Kidney glomerular epithelial cell (primary cell): ENCODE results near the gene WARS2.

Experiments
- DNase-seq: peaks from one replicate; lab custom pipeline; 2025; lab: John Stamatoyannopoulos, UW

The WARS2 gene

DNA sequence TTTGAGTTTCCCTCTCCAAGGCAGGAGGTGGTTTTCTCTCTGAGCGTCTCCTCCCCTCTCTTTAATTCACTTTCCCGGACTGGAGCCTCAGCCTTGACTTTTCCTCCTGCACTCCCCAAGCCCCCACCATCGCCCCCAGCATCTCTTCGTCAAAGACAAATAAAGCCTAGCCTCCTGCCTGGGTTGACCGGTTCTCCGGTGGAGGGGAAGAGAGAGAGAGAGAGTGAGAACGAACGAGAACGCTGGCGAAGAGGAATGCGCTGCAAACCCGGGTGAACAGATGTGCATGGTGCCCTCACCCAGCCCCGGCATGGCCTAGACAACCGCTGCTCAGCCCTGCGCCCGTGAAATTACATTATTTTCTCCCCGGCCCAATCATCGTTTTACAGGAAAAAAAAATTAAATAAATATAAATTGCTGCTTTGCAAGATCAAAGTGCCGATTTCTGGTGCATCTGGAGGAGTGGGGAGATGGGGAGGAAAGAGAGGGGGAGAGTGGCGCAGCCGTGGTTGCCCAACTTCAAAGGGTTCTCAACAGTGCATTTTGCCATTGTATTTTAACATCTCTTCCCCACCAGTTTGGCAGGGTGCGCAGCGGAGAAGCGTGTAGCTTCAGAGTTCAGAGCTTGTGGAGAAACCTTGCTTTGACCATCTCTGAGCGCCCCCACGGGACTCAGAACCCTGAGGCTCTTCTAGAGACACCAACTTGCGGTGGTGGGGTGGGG is 140.9 kb downstream of the WARS2 start:
- no peak for DNase-seq

DNA sequence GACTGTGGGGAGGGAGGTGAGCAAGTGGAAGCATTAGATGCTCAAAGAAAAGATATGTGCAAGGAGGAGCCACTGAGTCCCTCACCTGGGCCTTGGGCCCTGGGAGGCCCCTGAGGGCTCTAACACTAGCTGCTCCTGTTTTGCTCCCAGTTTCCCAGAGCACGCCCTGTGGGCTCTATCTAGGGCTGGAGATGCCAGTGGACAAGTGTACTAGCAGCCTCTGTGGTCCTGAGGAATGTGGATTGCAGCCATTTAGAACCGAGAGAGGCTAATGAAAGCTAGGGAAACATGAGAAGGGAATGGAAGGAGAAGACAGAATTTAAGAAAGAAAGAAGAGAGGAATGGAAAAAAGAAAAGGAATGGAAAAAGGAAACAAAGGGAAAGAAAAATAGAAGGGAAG is 142.3 kb downstream of the WARS2 start:
- no peak for DNase-seq

DNA sequence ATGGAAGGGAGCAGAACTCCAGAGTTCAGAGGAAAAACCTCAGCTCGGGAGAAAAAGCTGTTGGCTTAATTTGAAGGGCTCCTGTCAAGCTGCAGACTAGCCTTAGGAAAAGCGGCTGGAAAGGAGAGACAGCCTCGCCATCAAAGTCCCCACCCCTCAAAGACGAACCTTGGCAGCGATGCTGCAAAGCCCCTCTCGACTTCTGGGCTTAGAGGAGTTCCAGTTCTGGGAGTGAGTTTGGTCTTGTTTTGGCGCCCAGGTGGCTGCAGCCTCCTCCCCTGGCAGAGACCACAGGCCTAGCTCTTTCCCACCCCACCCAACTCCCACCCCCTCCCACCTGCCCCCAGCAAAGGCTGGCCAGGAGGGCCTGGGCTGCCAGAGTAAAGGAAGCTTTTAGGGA is 143.2 kb downstream of the WARS2 start:
- no peak for DNase-seq

DNA sequence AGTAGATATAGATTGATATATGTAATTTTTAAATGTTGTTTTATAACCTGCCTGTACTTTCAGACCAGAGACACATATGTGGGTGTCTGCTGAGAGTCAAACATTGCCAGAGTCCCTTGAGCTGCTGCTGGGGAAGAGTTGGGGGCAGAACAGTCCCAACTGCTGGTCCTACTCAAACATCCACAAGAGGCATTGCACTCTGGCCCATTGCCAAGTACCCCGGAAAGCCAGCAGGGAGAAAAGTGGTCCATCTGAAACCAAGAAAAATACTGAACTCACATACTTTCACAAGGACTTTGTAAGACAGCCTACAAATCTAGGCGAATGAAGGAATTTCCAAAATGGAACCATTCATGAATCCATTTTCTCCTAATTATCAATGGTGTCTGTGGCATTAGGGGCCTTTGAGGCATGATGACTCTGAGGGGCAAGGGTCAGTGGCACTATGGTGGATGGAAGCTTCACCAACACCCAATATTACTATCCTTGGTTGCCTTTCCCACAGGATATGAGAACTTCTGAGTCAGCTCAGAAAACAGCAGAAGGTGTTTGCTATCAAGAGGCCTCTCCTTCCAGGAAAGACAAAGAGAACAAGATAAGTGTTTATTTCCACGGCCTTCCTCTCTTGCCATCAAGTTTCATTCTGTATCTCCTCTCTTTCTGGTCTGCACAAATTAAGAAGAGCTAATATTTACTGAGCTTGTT is 145.0 kb downstream of the WARS2 start:
- no peak for DNase-seq

DNA sequence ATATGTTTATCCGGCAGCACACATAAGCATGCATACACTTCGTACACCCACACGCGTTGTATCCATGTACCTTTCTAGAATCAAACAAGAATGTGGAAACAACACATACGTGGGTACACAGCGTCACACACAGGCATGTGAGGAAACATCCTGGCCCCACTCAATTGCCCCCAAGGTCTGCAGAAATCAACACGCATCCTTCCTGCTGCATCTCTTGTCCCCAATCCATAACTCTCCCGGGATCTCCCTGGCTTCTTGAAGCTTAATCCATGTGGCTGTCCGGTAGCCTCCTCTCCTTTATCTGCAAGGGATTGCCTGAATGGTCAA is 146.8 kb downstream of the WARS2 start:
- DNase-seq, result no peak

DNA sequence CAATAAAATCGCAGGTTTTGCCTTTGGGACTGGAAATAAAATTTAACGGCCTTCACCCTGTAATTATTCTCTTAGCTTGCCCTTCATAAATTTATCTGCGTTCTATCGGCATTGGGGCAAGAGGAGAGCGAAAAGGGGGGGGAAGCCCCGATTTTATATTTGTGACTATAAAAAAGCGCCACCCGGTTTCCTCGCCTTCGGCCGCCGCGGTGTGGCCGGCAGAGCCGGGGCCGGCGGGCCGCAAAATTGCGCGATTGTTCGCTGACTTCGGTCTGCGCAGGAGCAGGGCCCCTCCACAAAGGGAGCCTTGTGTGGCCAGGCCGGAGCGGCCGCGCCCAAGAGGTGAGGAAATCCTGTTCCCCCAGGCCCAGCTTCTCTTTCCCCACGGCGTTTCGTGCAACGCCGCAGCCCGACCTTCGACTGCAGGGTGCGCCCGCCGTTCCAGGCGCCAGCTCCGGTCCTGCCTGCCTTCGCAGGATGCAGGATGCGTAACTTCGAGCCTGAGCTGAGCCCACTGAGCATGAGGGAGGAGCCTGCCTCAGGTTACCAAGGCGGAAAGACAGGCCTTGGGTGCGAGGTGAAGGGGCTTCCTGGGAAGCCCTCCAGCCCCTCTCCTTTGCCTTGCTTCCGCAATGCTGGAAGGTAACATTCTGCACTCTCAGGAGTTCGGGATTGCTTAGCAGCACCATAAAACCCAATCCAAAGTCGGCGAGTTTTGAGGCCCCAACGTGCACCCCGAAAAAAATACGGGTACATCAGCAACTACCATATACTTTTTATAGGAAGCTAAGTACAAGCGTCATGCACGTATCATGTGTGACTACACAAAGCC is 147.4 kb downstream of the WARS2 start:
- no peak for DNase-seq

DNA sequence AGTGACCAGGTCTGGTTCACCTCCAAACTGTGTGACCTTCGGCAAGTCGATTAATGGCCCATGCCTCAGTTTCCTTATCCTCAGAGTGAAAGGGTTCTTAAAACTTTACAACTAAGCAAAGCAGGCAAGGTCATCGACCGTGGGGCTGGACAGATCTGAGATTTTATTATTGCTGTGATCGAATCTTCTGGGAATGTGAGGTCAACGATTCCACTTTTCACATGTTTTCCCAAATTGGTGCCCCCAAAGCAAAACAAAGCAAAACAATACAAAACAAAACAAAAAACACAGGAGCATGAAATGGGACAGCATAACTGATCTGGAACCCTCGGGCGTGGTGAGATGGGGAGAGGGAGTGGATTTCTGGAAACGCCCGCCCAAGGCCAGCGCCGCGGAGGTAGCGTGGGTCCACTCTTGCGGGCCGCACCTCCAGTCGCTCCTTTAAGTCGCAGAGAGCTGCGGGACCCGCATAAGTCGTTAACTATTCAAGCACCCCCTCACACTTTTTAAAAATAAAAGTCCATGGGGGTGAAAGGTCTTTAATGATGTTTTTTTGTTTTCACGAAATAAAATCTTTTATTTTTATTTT is 148.1 kb downstream of the WARS2 start:
- DNase-seq, result no peak

DNA sequence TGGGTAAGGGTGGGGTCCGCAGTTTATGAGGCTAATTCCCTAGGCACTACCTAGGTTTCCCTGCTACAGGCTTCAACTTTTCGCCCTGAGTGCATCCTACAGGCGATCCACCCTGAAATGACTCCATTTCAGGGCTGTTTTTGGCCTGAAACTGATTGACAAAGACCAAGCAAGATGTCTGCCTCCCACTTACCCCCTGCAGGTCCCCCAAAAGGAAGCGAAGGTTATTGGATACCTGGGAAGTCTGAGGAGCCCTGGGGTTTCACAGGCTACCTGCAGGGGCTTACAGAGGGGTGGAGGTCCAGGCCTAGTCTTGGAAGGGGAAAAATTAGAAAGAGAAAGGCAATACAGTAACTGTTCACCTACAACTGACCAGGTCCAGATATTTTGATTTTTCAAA is 149.0 kb downstream of the WARS2 start:
- no peak for DNase-seq

DNA sequence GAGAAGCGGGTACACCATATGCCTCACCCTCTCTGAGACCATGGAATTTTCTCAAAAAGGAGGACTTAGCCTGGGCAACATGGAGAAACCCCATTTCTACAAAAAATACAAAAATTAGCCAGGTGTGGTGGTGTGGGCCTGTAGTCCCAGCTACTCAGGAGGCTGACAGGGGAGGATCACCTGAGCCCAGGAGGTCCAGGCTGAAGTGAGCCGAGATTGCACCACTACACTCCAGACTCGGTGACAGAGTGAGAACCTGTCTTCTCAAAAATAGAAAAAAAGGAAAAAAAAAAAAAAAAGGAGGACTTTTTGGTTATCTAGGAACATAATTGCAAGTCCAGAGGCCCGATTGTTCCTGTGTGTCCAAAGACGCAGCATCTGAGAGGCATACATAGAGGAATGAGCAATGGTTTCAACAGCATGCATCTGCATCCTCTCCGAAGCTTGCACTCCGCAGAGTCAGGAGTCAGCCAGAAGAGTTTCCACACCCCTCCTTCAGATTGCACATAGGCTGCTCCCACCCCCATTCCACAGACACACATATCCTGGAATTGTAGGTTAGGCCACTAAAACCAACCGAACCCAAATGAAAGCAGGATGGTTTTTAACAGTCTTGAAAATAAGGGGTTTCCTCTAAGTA is 149.8 kb downstream of the WARS2 start:
- no peak for DNase-seq

DNA sequence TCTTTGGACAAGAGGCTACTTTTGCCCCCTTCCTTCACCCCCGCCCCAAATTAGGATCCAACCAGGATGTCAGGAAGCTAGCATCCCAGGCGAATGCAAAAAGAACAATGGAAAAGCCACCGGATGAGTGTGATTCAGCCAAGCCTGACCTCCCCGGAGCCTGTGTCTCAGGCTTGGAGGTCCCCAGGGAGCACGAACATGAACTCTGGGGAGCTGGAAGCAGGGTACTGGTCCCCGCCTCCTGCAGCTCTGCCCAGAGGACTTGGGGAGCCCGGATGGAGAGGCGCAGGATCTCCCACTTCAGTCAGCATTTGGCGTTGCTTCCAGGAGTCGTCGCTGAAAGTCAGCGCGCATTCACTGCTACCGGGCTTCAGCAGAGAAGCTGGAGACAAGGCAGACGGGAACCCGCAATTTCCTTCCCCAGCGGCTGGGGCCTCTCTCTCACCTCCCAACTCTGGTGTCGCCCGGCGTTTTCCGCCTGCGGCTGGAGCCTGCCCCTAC is 150.5 kb downstream of the WARS2 start:
- no peak for DNase-seq

DNA sequence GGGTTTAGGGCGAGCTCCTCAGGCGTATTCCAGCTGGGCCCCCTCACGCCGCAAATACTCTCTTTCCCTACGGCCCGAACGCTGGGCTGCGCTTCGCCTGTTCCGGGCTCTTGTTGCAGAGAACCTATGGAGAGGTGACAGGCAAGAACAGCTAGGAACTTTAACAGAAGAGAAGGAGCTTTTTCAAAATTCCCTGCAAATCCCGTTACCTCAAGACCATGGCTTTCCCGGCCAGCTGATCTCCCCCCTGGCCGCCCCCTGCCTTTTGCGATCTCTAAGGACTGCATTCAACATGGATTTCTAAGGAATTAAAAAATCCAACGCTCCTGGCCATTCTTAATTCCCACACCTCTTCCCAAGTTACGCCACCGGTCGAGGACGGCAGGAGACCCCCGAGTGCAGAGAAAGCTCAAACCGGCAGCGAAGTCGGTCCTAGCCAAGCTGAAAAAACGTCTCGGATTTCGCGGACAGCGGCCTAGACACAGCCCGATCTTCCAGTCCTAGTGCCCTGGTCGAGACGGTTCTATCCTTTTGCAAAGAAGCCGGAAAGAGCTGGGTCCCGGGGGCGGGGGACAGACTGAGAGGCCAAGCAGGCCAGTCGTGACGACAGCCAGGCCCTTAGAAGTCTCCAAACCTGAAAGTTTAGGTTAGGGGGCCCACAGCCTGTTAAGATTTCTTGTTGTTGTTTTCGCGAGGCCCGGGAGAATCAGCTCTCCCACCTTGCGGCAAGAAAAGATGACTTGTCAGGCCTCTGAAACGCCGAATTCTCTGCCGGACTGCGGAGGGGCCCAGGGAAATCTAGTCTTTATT is 151.2 kb downstream of the WARS2 start:
- no peak for DNase-seq

DNA sequence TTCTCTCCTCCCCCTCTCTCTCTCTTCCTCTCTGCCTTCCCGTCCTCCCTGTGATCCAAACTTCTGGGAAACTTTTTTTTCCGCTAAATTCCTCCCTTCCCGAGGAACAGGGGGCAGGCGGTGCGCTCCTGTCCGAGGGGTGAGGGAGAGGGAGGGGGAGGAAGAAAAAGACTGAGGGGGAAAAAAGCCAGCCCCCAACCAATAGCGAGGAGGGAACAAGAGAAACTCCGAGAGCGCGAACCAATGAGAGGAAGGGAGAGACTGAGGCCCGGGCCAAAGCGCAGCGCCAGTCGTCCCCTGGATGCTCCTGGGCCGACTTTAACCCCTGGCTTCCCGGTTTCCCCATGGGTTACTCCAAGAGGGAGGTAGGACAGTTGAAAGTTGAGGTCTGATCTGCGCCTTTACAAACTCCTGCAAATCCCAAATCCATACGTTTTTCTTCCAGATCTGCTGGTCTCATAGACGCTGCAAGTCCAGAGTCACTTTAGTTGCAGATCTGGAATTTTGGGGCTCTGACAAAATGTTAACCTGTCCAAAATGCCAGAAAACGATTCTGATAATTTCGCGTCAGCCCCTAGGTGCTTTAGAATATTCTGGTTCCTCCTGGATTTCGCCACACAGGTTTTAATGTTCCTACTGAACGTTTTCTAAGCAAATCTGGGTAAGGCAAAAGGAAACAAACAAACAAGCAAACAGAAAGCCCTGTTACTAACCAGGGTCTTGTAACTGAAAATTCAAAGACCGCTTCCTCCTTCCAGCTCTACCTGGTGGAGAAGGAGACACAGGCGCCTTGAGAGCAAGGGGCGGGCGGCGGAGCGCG is 152.1 kb downstream of the WARS2 start, which contains the start of gene TBX15:
Gene TBX15 (minus strand): TSS at position 158 of the 820 bp plus-strand sequence. CDS start 548 bp downstream, outside the sequence.
- no peak for DNase-seq

DNA sequence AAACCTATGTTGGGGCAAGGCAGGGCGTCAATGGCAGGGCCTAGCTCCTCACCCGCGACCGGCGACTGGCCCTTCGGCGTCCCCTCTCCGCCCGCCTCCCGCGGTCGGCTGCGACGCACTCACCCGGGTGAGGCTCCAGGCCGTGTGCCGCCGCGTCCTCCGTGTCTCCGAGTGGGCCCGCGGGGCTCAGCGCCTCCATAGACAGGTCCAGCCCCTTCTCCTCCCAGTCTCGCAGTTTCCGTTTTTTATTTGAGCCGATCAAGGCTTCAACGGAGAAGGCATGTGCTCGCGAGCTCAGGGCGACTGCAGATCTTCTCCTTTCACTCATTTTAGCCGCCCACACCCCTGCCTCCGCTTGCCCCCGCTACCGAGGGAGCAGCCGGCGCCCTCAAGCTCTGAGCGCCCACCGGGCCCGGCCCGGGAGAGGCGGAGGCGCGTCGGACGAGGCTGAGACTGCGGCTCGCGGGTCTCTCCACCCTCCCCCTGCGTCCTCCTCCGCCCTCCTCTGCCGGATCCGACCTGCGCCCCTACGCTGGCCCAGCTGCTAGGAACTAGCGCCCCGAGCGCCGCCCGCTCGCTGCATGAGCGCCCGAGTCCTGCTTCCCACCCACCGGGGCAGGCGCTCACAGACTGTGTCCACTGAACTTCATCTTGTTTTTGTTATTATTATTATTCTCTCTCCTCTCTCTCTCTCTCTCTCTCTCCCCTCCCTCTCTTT is 152.8 kb downstream of the WARS2 start:
- no peak for DNase-seq

DNA sequence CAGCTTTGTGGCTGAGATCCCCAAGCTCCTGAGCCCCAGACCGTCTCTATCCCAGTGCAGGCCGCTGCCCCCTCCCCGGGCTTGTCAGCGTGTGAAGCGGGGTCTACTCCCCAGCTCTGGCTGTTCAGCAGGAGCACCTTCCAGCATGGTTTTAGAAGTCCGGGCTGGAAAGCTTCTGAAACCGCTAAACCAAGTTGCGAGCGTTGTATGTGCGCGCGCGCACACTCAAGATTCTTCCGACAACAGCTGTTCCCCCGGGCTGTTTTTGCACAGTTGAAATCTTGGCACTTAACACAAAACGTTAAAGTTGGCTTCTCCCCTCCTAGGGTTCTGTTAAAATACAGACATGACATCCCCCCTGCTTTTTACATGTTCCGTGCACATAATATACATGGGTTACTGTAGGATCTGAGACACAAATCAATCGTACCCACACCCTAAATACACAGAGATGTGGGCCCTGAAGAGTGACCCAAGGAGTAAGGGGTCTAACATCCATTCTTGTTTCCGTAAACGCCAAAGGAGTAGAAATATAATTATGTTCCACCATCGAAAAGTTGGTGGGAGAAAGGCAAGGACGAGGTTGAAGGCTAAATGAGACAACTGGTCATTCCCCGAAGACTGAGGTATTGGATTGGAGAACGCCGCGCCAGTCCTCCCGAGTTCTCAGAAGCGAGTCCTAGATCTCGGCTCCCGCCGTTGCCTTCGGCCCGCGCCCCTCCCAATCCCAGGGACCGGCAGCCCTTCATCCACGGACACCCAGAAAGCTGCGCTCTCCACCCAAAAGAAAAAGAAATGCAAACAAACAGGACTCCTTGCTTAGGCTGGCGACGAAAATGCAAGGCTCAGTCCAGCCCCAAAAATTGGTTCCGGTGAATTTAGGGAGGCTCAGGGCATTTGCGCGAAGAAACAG is 153.6 kb downstream of the WARS2 start:
- DNase-seq, result no peak

DNA sequence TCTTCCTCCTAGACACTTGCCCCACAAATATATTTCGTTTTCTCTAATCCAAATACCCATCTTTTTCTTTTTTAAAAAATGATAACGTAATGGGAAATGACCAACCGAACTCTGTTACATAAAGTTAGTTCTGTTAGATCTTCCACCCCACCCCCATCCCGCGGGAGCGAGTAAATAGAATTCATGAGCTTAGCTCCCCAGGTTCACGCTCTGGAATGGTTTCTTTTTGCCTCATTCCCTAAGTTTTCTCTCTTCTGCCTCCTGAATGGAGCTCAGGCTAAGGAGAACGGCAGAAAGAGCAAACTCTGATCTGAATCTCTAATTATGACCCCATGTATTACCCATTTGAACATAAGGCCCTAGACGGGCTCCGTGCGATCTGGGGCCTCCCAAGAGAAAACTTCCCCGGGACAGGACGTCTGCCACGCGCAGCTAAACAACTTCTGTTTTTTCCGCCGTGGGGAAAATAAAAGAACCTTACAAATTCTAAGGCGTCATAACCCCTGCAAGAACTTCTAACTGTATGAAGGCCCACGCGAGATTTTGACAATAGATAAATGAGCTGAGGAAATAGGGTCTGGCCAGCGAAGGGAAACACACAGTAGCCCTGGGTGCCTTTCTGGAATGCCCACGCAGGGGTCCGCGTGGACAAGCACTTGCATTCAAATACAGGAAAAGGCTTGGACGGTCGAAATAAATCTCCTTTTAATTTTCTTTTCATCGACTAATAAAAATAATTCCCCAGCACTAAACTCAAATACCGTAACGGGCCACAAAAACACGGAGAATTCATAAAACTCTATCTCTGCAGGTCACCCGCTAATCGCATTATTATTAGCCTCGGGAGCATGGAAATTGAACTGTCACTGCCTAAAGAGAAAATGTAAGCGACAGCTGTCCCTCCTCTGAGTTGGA is 154.6 kb downstream of the WARS2 start:
- no peak for DNase-seq

DNA sequence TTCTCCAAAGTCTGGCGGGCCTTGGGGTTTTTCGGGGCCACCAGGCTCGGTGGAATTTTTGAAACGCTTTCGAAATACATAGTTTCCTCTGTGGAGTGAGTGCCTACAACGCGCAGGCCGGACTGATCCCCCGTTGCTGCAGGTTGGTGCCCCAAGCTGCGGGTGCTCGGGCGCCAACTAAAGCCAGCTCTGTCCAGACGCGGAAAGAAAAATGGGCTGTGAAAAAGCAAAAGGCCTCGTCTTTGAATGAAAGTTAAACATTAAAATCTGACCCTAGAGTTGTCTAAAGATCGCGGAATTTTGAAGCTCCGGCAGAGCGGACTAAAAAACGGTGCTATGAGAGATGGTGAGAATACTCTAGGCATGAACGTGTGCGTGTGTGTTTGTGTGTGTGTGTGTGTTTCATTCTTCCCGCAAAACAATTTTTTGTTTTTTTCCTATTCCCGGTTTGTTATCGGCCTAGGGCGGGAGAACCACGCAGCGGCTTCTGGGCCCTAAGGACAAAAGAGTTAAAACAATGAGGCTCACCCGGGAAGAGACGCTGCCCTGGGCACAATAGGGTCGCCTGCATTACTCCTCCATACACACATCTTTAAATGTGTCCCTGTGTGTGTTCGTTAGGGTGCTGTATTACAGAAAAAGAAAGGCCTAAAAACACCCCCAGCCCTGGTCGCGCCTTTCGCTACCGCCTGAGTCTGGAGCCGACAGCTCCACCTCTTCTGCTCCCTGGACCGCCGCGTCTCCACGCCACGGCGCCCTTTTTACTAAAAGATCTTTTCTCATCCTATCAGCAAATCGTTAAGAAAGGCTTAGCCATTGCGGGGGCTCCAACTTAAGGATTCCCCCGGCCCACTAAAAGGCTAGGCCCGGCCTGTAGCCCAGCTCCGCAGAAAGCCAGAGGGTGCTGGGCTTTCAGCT is 155.5 kb downstream of the WARS2 start:
- DNase-seq, result no peak
